ENCODE results near the gene NEK7.
"Not testable (repeated sequence)": the region's sequence is repeated elsewhere in the genome, so short reads cannot be mapped to it uniquely, and the experiment has no call there.

The NEK7 gene

DNA sequence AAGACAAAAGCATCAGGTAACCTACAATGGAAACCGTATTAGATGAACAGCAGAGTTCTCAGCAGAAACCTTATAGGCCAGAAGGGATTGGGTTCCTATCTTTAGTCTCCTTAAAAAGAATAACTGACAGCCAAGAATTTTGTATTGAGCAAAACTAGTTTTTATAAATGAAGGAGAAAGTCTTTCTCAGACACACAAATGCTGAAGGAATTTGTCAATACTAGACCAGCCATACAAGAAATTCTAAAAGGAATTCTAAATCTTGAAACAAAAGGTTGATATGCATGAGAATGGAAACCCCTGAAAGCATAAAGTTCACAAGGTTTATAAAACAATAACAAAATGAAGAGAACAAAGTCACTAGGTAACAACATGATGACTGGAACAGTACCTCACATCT, 58.1 kb downstream of the NEK7 start:
- no peak overlapping the region for H3K4me3 ChIP-seq
- H3K4me1 ChIP-seq, result no peaks in the 10 kb centered on the region
- H3K9me3 ChIP-seq, result peaks cover 47% of the 10 kb centered on the region
- no peak overlapping the region for H3K4me2 ChIP-seq
- no peak for TF ChIP-seq Cebpa-rat (IDR thresholded peaks at IDR 0.05)
- H3K27ac ChIP-seq, result no peak overlapping the region
- no peak overlapping the region for H3K9ac ChIP-seq
- peaks cover under 1% of the 10 kb centered on the region; the same call in 1 of the 2 replicates for H4K20me1 ChIP-seq
- no peaks in the 10 kb centered on the region for H3K27me3 ChIP-seq
- H3K36me3 ChIP-seq, result peaks cover 34% of the 10 kb centered on the region

DNA sequence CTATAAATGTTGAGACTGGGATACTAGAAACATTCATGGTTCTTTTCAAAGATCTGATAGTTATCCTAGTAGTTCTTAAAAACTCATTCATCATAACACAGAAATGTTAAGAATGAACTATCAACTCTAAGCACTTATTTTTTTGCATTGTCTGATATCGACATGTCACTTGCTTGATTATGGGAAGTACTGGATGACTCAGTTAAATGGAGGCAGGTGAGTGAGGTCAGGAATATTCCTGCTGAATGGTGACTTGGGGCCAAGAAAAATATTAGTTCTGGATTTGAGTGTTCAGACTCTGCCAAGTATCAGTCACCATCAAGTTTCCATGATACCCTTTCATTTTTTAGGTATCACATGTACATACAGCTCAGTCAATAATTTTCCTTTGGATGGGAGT, 63.6 kb downstream of the NEK7 start:
- Histone ChIP-seq H3K4me3 (no peak overlapping the region), H3K9me3 (peaks cover 2% of the 10 kb centered on the region), H3K9ac (no peak overlapping the region), H3K27me3 (no peaks in the 10 kb centered on the region), H3K27ac (no peak overlapping the region), H3K36me3 (no peaks in the 10 kb centered on the region), H4K20me1 (peaks cover 11% of the 10 kb centered on the region; the same call in 1 of the 2 replicates), H3K4me1 (no peaks in the 10 kb centered on the region), H3K4me2 (no peak overlapping the region)
- TF ChIP-seq Cebpa-rat (IDR thresholded peaks at IDR 0.05), result no peak

DNA sequence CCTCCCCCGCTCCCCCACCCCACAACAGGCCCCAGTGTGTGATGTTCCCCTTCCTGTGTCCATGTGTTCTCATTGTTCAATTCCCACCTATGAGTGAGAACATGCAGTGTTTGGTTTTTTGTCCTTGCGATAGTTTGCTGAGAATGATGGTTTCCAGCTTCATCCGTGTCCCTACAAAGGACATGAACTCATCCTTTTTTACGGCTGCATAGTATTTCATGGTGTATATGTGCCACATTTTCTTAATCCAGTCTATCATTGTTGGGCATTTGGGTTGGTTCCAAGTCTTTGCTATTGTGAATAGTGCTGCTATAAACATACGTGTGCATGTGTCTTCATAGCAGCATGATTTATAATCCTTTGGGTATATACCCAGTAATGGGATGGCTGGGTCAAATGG, 70.2 kb downstream of the NEK7 start:
- H3K4me2 ChIP-seq, H3K4me1 ChIP-seq, H3K27me3 ChIP-seq, H3K27ac ChIP-seq, H3K9ac ChIP-seq, H3K4me3 ChIP-seq, H3K36me3 ChIP-seq, H3K9me3 ChIP-seq: not testable (repeated sequence)
- peaks cover 20% of the 10 kb centered on the region for H4K20me1 ChIP-seq

DNA sequence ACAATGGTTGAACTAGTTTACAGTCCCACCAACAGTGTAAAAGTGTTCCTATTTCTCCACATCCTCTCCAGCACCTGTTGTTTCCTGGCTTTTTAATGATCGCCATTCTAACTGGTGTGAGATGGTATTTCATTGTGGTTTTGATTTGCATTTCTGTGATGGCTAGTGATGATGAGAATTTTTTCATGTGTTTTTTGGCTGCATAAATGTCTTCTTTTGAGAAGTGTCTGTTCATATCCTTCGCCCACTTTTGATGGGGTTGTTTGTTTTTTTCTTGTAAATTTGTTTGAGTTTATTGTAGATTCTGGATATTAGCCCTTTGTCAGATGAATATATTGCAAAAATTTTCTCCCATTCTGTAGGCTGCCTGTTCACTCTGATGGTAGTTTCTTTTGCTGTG, 70.7 kb downstream of the NEK7 start:
- H3K9me3 ChIP-seq, H3K36me3 ChIP-seq, H3K4me2 ChIP-seq, H3K27me3 ChIP-seq, H3K4me3 ChIP-seq, H3K27ac ChIP-seq, H3K4me1 ChIP-seq, H3K9ac ChIP-seq: not testable (repeated sequence)
- peaks cover 22% of the 10 kb centered on the region for H4K20me1 ChIP-seq

DNA sequence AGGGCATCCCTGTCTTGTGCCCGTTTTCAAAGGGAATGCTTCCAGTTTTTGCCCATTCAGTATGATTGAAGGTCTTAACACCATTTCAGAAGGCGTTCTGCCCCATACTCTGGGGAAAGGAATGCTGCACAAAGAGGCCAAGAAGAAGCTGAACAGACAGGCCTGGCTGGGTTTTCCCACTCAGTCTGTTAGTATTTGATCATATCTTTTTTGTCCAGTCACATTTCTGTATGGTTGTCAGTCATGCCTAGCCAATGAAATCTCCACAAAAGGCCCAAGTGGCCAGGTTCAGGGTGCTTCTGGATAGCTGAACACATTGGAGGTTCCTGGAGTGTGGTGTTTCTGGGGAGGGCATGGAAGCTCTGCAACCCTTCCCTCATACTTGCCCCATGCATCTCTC, 72.1 kb downstream of the NEK7 start:
- peaks cover 3% of the 10 kb centered on the region; the same call in 1 of the 2 replicates for H3K4me1 ChIP-seq
- TF ChIP-seq Cebpa-rat (IDR thresholded peaks at IDR 0.05), result no peak
- H3K4me3 ChIP-seq, result no peak overlapping the region
- peaks cover 19% of the 10 kb centered on the region for H4K20me1 ChIP-seq
- no peak overlapping the region for H3K9ac ChIP-seq
- 0 out of 2 replicates have a peak, but pooled peaks cover 7% of the 10 kb centered on the region for H3K36me3 ChIP-seq
- H3K27me3 ChIP-seq, result no peaks in the 10 kb centered on the region
- no peak overlapping the region for H3K27ac ChIP-seq
- H3K9me3 ChIP-seq, result peaks cover 8% of the 10 kb centered on the region
- no peak overlapping the region for H3K4me2 ChIP-seq

DNA sequence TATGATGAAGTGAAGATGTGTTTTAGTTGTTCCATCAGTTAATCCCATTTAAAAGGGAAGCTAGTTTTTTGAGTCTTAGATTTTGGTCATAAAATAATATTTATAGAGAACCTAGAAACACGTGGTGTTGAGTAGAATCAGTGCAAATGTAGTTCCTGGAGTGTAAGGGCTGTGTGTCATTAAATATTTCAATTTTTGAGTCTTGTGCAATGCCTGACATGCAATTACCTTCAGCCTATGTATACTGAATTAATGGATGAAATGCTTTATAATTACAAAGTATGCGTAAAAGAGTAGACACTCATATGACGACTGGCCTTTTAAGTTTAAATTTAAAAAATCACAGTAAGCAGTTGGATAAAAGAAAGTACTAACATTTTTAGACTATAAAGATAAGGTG, 75.0 kb downstream of the NEK7 start:
- peaks cover 15% of the 10 kb centered on the region for H3K4me1 ChIP-seq
- H3K4me2 ChIP-seq, result no peak overlapping the region
- peaks cover 11% of the 10 kb centered on the region for H3K36me3 ChIP-seq
- no peak for TF ChIP-seq Cebpa-rat (IDR thresholded peaks at IDR 0.05)
- H3K27me3 ChIP-seq, result no peaks in the 10 kb centered on the region
- no peak overlapping the region for H3K4me3 ChIP-seq
- H3K9me3 ChIP-seq, result peaks cover 10% of the 10 kb centered on the region
- H3K9ac ChIP-seq, result no peak overlapping the region
- H4K20me1 ChIP-seq, result peaks cover 19% of the 10 kb centered on the region
- no peak overlapping the region for H3K27ac ChIP-seq

DNA sequence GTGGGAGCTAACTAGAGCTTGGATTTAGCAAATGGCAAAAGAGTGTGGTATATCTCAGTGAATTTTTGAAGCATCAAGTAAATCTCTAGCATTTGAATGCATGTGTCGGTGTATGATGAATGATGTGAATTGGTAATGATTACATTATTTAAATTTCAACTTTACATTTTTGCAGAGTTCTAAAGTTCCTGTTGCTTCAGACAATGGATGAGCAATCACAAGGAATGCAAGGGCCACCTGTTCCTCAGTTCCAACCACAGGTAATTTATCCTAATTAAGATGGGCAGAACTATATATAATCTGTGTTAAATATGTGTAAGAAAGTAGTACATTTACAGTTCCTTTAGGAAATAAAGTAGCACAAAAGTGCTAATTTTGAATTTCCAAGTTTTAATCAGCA, 75.6 kb downstream of the NEK7 start:
- Histone ChIP-seq H3K36me3 (peaks cover 16% of the 10 kb centered on the region), H3K9ac (no peak overlapping the region), H3K4me3 (no peak overlapping the region), H4K20me1 (peaks cover 19% of the 10 kb centered on the region), H3K4me2 (no peak overlapping the region), H3K4me1 (peaks cover 15% of the 10 kb centered on the region), H3K27ac (no peak overlapping the region), H3K27me3 (no peaks in the 10 kb centered on the region), H3K9me3 (peaks cover 15% of the 10 kb centered on the region)
- TF ChIP-seq Cebpa-rat (IDR thresholded peaks at IDR 0.05), result no peak

DNA sequence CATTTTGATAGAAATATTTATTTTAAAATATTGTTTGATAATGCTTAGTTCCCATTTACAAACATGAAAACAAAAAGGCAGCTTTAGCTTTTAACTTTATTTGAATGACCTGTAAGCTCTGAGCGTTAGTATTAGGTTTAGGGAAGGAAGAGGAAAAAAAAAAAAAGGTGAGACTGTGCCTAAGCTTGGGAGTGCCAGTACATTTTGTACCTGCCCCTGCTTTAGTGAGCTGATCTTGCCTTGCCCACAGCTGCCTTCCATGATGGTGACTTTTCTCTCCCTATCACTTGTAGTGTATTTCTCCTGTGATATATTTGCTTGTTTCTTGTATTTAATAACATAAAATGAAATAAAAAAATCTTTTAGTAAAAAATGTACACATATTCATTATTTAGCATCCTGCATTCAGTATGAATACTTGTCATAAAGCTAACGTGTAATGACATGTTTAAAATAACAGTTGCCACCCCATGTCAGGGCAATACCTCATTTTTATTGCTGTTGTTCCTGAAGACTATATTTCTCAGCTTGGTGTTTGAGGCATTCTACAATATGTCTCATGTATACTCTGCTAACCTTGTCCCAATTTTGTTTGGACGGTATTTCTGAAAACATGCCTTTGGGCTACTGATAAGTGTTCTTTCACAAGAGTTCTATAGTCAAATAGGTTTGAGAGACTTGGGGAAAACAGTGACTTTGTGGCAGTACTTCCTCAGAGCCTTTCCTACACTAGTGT, 76.3 kb downstream of the NEK7 start:
- no peak overlapping the region for H3K4me2 ChIP-seq

DNA sequence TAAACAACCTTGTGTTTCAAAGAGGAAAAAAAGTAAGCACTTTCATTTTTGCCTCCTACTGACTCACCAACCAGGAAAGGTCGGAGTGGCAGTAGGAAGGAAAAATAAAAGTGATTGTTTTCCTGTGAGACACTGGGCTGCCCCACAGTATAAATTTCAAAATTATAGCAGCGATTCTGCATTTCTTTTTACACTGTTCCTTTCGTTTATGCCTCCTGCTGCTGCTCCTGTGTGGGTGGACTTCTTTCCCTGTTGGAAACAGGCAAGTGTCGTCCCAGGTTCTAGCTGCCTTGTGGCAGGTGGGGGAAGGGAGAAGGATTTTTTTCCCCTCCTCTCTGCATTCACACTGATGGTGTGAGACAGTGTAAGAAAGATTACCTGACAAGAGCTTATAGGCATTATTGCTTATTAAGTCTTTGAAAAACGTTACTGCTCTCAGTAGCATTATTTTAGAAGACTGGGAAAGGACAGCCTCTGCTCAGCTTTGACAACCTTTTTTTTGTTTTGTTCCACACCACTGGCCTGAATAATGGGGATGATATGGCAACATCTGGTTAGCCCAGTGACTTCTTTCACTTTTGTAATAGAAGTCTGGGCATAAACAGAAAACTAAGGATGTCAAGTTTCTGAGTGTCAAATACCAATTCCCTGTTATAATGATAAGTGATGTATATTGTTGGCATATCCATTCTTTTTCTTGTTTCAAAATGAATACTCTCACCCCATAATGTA, 77.9 kb downstream of the NEK7 start:
- Histone ChIP-seq H3K4me2 (peak overlapping the region; percentile 63), H3K4me1 (peaks cover 15% of the 10 kb centered on the region), H3K9ac (no peak overlapping the region), H4K20me1 (peaks cover 16% of the 10 kb centered on the region), H3K27me3 (no peaks in the 10 kb centered on the region), H3K27ac (0 out of 2 replicates have a peak overlapping the region, but pooled peaks have one; percentile 37), H3K36me3 (peaks cover 16% of the 10 kb centered on the region), H3K9me3 (peaks cover 15% of the 10 kb centered on the region), H3K4me3 (no peak overlapping the region)
- no peak for TF ChIP-seq Cebpa-rat (IDR thresholded peaks at IDR 0.05)

More for the DNA sequence above, 76.3 kb downstream of the NEK7 start:
- Histone ChIP-seq H3K4me1 (peaks cover 15% of the 10 kb centered on the region), H3K9me3 (peaks cover 15% of the 10 kb centered on the region), H3K9ac (no peak overlapping the region), H3K27ac (no peak overlapping the region), H3K27me3 (no peaks in the 10 kb centered on the region), H3K4me3 (no peak overlapping the region), H3K36me3 (peaks cover 16% of the 10 kb centered on the region), H4K20me1 (peaks cover 19% of the 10 kb centered on the region)
- TF ChIP-seq Cebpa-rat (IDR thresholded peaks at IDR 0.05), result no peak

DNA sequence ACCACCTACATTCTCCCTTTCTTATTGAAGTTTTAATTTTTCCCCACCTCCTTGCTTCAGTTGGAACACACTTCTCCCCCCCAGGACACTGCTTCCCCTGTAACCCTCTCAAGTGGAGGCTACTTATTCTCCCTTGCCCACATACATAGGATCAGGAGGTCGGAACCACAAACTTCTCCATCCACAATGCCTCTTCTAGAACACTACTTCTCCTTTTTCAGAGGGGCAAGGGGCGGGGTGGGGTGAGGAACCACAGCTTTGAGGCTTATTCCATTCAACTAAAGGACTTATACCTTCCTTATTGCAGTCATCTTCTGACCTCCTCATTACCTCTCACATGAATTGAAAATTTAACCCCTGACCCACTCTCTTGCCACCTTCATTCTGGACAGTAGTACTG, 81.3 kb downstream of the NEK7 start:
- Histone ChIP-seq H4K20me1 (peaks cover 6% of the 10 kb centered on the region; the same call in 1 of the 2 replicates), H3K27ac (no peak overlapping the region), H3K4me1 (peaks cover 15% of the 10 kb centered on the region), H3K4me2 (no peak overlapping the region), H3K4me3 (no peak overlapping the region), H3K9me3 (peaks cover 15% of the 10 kb centered on the region), H3K36me3 (peaks cover 16% of the 10 kb centered on the region), H3K9ac (no peak overlapping the region), H3K27me3 (no peaks in the 10 kb centered on the region)
- no peak for TF ChIP-seq Cebpa-rat (IDR thresholded peaks at IDR 0.05)
